Ecto neural progenitor cell (in vitro differentiated cells): ENCODE results near the gene FAN1.
"Not testable (repeated sequence)": the region's sequence is repeated elsewhere in the genome, so short reads cannot be mapped to it uniquely, and the experiment has no call there.

ENCODE experiments used
- DNase-seq: peaks from one replicate; pipeline ENCODE4 v3.0.0-alpha.2; 2018; ENCODE audit warnings: low spot score

FAN1 gene

GRCh38 chr15:30903497-30904187, at the start of gene FAN1:
TSS of gene FAN1 (plus strand) at chr15:30903915. CDS start at chr15:30904664, 749 bp downstream.
- DNase-seq = peak; percentile 91

- no peak for DNase-seq
Observed at GRCh38 chr15:30859091-30859874, 44.4 kb upstream of the FAN1 start.

GRCh38 chr15:30865257-30865656, 38.5 kb upstream of the FAN1 start:
- DNase-seq = no peak

- no peak for DNase-seq
Observed at GRCh38 chr15:30870681-30871080, 33.0 kb upstream of the FAN1 start.

- no peak for DNase-seq
Observed at GRCh38 chr15:30872341-30872748, 31.4 kb upstream of the FAN1 start.

- no peak for DNase-seq
Observed at GRCh38 chr15:30877070-30877469, 26.6 kb upstream of the FAN1 start.

- DNase-seq = no peak
Observed at GRCh38 chr15:30878515-30878914, 25.2 kb upstream of the FAN1 start.

GRCh38 chr15:30882849-30883433, 20.8 kb upstream of the FAN1 start:
- DNase-seq = no peak

GRCh38 chr15:30883666-30884065, 20.0 kb upstream of the FAN1 start:
- DNase-seq = not testable (repeated sequence)

GRCh38 chr15:30885814-30886213, 17.9 kb upstream of the FAN1 start:
- DNase-seq = peak; percentile 55

- DNase-seq = no peak
Observed at GRCh38 chr15:30889196-30889595, 14.5 kb upstream of the FAN1 start.

GRCh38 chr15:30895461-30896210, 8.1 kb upstream of the FAN1 start:
- no peak for DNase-seq

GRCh38 chr15:30896211-30896606, 7.5 kb upstream of the FAN1 start:
- DNase-seq = no peak

- DNase-seq = no peak
Observed at GRCh38 chr15:30901889-30902288, 1.8 kb upstream of the FAN1 start.

GRCh38 chr15:30904812-30905211, 1.1 kb downstream of the FAN1 start:
- DNase-seq = no peak

- no peak for DNase-seq
Observed at GRCh38 chr15:30905821-30906220, 2.1 kb downstream of the FAN1 start.

GRCh38 chr15:30906366-30906765, 2.7 kb downstream of the FAN1 start:
- no peak for DNase-seq

- DNase-seq = no peak
Observed at GRCh38 chr15:30913761-30914160, 10.0 kb downstream of the FAN1 start.

- no peak for DNase-seq
Observed at GRCh38 chr15:30917013-30917412, 13.3 kb downstream of the FAN1 start.

GRCh38 chr15:30917675-30918074, 14.0 kb downstream of the FAN1 start:
- no peak for DNase-seq

GRCh38 chr15:30918366-30918765, 14.7 kb downstream of the FAN1 start:
- no peak for DNase-seq

- no peak for DNase-seq
Observed at GRCh38 chr15:30919877-30920550, 16.3 kb downstream of the FAN1 start.
